Measurements from ENCODE around the gene CCDC7.
"Not testable (repeated sequence)": the region's sequence is repeated elsewhere in the genome, so short reads cannot be mapped to it uniquely, and the experiment has no call there.

CCDC7 gene

GRCh38 chr10:32891261-32891660 lies 445.3 kb downstream of the CCDC7 start:
- no peak for DNase-seq

GRCh38 chr10:32893434-32893833 lies 447.5 kb downstream of the CCDC7 start:
- DNase-seq, result no peak

- no peak for DNase-seq
These were observed 448.1 kb downstream of the CCDC7 start for GRCh38 chr10:32893916-32894664.

GRCh38 chr10:32895200-32895968 lies 449.4 kb downstream of the CCDC7 start:
- not testable (repeated sequence) for DNase-seq

- DNase-seq, result no peak
These were observed 455.9 kb downstream of the CCDC7 start for GRCh38 chr10:32901815-32902214.

- DNase-seq, result no peak
These were observed 459.5 kb downstream of the CCDC7 start for GRCh38 chr10:32905466-32905865.

- DNase-seq, result no peak
These were observed 460.7 kb downstream of the CCDC7 start for GRCh38 chr10:32906595-32906994.

GRCh38 chr10:32909456-32909855 lies 463.5 kb downstream of the CCDC7 start:
- DNase-seq, result no peak

- DNase-seq, result not testable (repeated sequence)
These were observed 464.0 kb downstream of the CCDC7 start for GRCh38 chr10:32909970-32910369.

GRCh38 chr10:32911285-32912016 lies 465.5 kb downstream of the CCDC7 start:
- DNase-seq, result no peak

- not testable (repeated sequence) for DNase-seq
These were observed 471.9 kb downstream of the CCDC7 start for GRCh38 chr10:32917817-32918216.

GRCh38 chr10:32922170-32922569 lies 476.2 kb downstream of the CCDC7 start:
- DNase-seq, result no peak

GRCh38 chr10:32923134-32923533 lies 477.2 kb downstream of the CCDC7 start:
- no peak for DNase-seq

GRCh38 chr10:32923849-32924248 lies 477.9 kb downstream of the CCDC7 start:
- no peak for DNase-seq
